HepG2 (cell line): ENCODE results near the gene PFDN1. TPM values are rescaled to one million over a fixed set of nuclear protein-coding genes. Genes with fewer than 3 reads are reported as not detected.

Experiments
- ATAC-seq: fragments of 200-7000 bp; cut with Tn5 transposase; 3 replicates; pipeline ENCODE4 v1.9.1; 2020; ENCODE audit warnings: mild to moderate bottlenecking, moderate library complexity
- BruUV-seq: library from RNA; stranded (reverse); fragments of 400-500 nt; replicated peaks from 2 replicates; lab custom pipeline; 2021; lab: Mats Ljungman, UMichigan
- CTCF ChIA-PET: fragments of 300-600 bp; formaldehyde crosslinking; extraction: SDS; loops from one replicate; lab custom pipeline; 2021; ENCODE audit warnings: low total read pairs, inconsistent platforms, low intra/inter-chr PET ratio; lab: Yijun Ruan, JAX
- POLR2A ChIA-PET: fragments of 350-600 bp; sonication (Branson Sonifier 250); formaldehyde crosslinking; loops from one replicate; lab custom pipeline; 2020; ENCODE audit warnings: antibody characterized with exemption, inconsistent platforms; lab: Yijun Ruan, JAX
- DNase-seq: peaks from one replicate; pipeline ENCODE4 v3.0.0-alpha.2; 2015; ENCODE audit warnings: low spot score
- FAIRE-seq: peaks from 3 replicates; lab custom pipeline; 2011; peaks lifted over from hg19 to GRCh38; lab: Jason Lieb, UNC
- H2AFZ ChIP-seq: one replicate; pipeline ENCODE4 v1.6.1; 2011; ENCODE audit warnings: low read length, inconsistent platforms
- H3K27ac ChIP-seq: fragments of 300-600 bp; 3 replicates; pipeline ENCODE4 v1.8.0; 2011; ENCODE audit warnings: mixed run types, mild to moderate bottlenecking, mixed read lengths, low read length, inconsistent platforms; ENCODE audit not compliant: insufficient read depth; ENCODE audit errors: extremely low read length
- H3K27me3 ChIP-seq, 2 experiments: fragments of 200-600 bp in 1 of 2; 2 replicates in 1 of 2; 3 replicates in 1 of 2; pipeline versions ENCODE4 v1.6.0 to v1.8.0; 2011; ENCODE audit warnings: low read length in 2 of 2, mild to moderate bottlenecking in 2 of 2, moderate library complexity in 2 of 2, inconsistent platforms in 1 of 2; ENCODE audit not compliant: insufficient read depth in 2 of 2, control insufficient read depth in 1 of 2
- H3K36me3 ChIP-seq, 2 experiments: fragments of 200-600 bp in 1 of 2; replicated peaks in 1 of 2; 2 replicates in 1 of 2; 3 replicates in 1 of 2; pipeline versions ENCODE4 v1.5.1 to v1.8.0; 2011; ENCODE audit warnings: low read length in 2 of 2, inconsistent platforms in 1 of 2; ENCODE audit not compliant: insufficient read depth in 2 of 2, control insufficient read depth in 1 of 2
- H3K4me1 ChIP-seq: 2 replicates; pipeline ENCODE4 v1.5.1; 2012; ENCODE audit warnings: low read length, inconsistent platforms; ENCODE audit not compliant: insufficient read depth
- H3K4me2 ChIP-seq: 2 replicates; pipeline ENCODE4 v1.6.0; 2011; ENCODE audit warnings: low read depth, low read length, inconsistent platforms
- H3K4me3 ChIP-seq, 3 experiments: fragments of 200-600 bp in 1 of 3; sonication (generic), shearing (Covaris generic) in 1 of 3; replicated peaks in 1 of 3; 2 replicates each; pipeline ENCODE4 v1.5.1; 2011 to 2016; ENCODE audit warnings: low read length in 3 of 3, inconsistent platforms in 2 of 3, low read depth in 2 of 3, mild to moderate bottlenecking in 2 of 3, control low read depth in 1 of 3, mixed read lengths in 1 of 3; ENCODE audit not compliant: insufficient read depth in 1 of 3
- H3K79me2 ChIP-seq: one replicate; pipeline ENCODE4 v1.6.1; 2011; ENCODE audit warnings: low read length, inconsistent platforms; ENCODE audit not compliant: insufficient read depth
- H3K9ac ChIP-seq: 2 replicates; pipeline ENCODE4 v1.6.0; 2011; ENCODE audit warnings: mild to moderate bottlenecking, low read depth, low read length, inconsistent platforms; ENCODE audit not compliant: insufficient read depth
- H3K9me3 ChIP-seq: 2 replicates; pipeline ENCODE4 v1.5.1; 2012; ENCODE audit warnings: mild to moderate bottlenecking, low read length
- H4K20me1 ChIP-seq: 2 replicates; pipeline ENCODE4 v1.6.0; 2011; ENCODE audit warnings: inconsistent platforms, mild to moderate bottlenecking, low read length, moderate library complexity; ENCODE audit not compliant: insufficient read depth
- GATAD2A ChIP-seq: IDR thresholded peaks from 2 replicates; pipeline ENCODE4 v1.6.1; 2016
- HNRNPH1 ChIP-seq: fragments of 200-400 bp; formaldehyde crosslinking; optimal IDR thresholded peaks from 2 replicates; pipeline ENCODE3; 2017; ENCODE audit warnings: mild to moderate bottlenecking, low read depth, low read length
- ISL2 ChIP-seq: sonication (generic); formaldehyde crosslinking; IDR thresholded peaks from 2 replicates; pipeline ENCODE4 v1.5.0; 2020; ENCODE audit warnings: missing genetic modification reagents
- KAT2B ChIP-seq: fragments of 150-350 bp; IDR thresholded peaks from 2 replicates; pipeline ENCODE4 v1.6.1; 2014; ENCODE audit warnings: low read depth, low read length, borderline replicate concordance
- ONECUT2 ChIP-seq: sonication (generic); formaldehyde crosslinking; IDR thresholded peaks from 2 replicates; pipeline ENCODE4 v1.4.0; 2020; ENCODE audit warnings: missing genetic modification reagents
- PCBP2 ChIP-seq: fragments of 200-400 bp; formaldehyde crosslinking; optimal IDR thresholded peaks from 2 replicates; pipeline ENCODE3; 2018; ENCODE audit warnings: low read length, low read depth; ENCODE audit not compliant: poor library complexity, severe bottlenecking
- REL ChIP-seq: sonication (generic); formaldehyde crosslinking; conservative IDR thresholded peaks from 2 replicates; pipeline ENCODE4 v1.8.0; 2022; ENCODE audit warnings: mild to moderate bottlenecking, missing genetic modification reagents, moderate library complexity
- SALL1 ChIP-seq: sonication (generic); formaldehyde crosslinking; IDR thresholded peaks from 2 replicates; pipeline ENCODE4 v1.8.0; 2022; ENCODE audit warnings: mild to moderate bottlenecking, missing genetic modification reagents
- SOX5 ChIP-seq: IDR thresholded peaks from 2 replicates; pipeline ENCODE4 v1.6.1; 2016; ENCODE audit warnings: borderline replicate concordance
- TGIF2 ChIP-seq: IDR thresholded peaks from 2 replicates; pipeline ENCODE4 v1.6.1; 2016; ENCODE audit warnings: control low read depth, missing compliant biosample characterization
- ZBTB21 ChIP-seq: sonication (generic); formaldehyde crosslinking; IDR thresholded peaks from 2 replicates; pipeline ENCODE4 v1.4.0; 2020; ENCODE audit warnings: missing genetic modification reagents
- ZNF367 ChIP-seq: sonication (generic); formaldehyde crosslinking; IDR thresholded peaks from 2 replicates; pipeline ENCODE4 v1.4.0; 2020; ENCODE audit warnings: missing genetic modification reagents, borderline replicate concordance
- ZNF562 ChIP-seq: sonication (generic); formaldehyde crosslinking; IDR thresholded peaks from 2 replicates; pipeline ENCODE4 v1.8.0; 2022; ENCODE audit warnings: missing genetic modification reagents, borderline replicate concordance
- WGBS: methylation state at CpG from one replicate; pipeline ENCODE4 v1.1.6; 2017; ENCODE audit warnings: low lambda C conversion rate; 5-methylcytosine and 5-hydroxymethylcytosine counted together
- in situ Hi-C: cut with HindIII; loops from 2 replicates; pipeline ENCODE4 v1.10.0; 2017; ENCODE audit warnings: low pct_unique_long_range_greater_than_20kb; ENCODE audit not compliant: extremely low pct_ligation_motif_present
- intact Hi-C: fragments of 100-400 bp; cut with micrococcal nuclease; formaldehyde crosslinking; loops from one replicate; pipeline ENCODE4 v1.10.0; 2022; ENCODE audit not compliant: unreplicated experiment
- polyA plus RNA-seq, 8 experiments: library from polyadenylated mRNA; depleted of rRNA in 3 of 8; stranded (reverse) in 7 of 8; unstranded in 1 of 8; fragments of >200 nt; fragmentation: Illumina TruSeq in 4 of 8; extraction: Trizol in 4 of 8; gene quantifications; 2 replicates each; pipeline versions ENCODE4 v1.2.1 to v1.2.3, GENCODE V29; 2011 to 2016; ENCODE audit warnings: low read depth in 4 of 8, missing spikeins in 1 of 8, mixed read lengths in 1 of 8; ENCODE audit not compliant: insufficient read depth in 1 of 8
- total RNA-seq, 5 experiments: library from RNA; depleted of rRNA; stranded (reverse); fragments of >200 nt; fragmentation: Illumina TruSeq; extraction: Trizol; gene quantifications; 2 replicates each; pipeline ENCODE4 v1.2.3, GENCODE V29; 2016; ENCODE audit warnings: low read depth in 1 of 5
- TF ChIP-seq, protein P1 (sequence below): sonication (generic); formaldehyde crosslinking; IDR thresholded peaks from 2 replicates; pipeline ENCODE4 v1.5.0; 2020; ENCODE audit warnings: missing genetic modification reagents, mild to moderate bottlenecking, borderline replicate concordance
- TF ChIP-seq, protein P2 (sequence below): fragments of 450-650 bp; IDR thresholded peaks from 2 replicates; pipeline ENCODE4 v1.6.1; 2016

Gene PFDN1
- total and polyA plus RNA-seq, 2 of the 13 experiments (the other 11 are each of a cell fraction or from before 2014, with no cell fraction given), result 67.2 to 70.8 TPM

DNA sequence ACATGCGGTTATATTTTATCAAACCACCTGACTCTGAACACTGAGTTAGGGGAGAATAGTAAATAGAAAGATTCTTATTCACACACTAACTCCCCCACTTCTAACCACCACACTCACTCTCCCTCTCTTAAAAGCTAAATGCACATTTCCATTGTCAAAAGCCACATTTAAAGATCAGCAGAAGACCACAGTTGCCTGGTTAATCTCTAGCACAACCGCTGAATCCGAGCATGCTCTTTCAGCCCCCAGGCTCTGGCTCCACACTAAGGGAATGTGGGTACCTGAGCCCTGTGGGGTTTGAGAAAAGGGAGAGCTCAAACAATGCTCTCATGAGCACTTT lies 35.7 kb downstream of the PFDN1 start:
- H3K4me3 ChIP-seq, result no peak overlapping the region
- TF ChIP-seq ZNF367 (CRISPR knock-in tag) (no peak), PCBP2 (no peak), HNRNPH1 (no peak), ISL2 (no peak), ZNF562 (no peak), SALL1 (no peak), GATAD2A (no peak), REL (CRISPR knock-in tag) (no peak)
- no peaks in the 10 kb centered on the region; the same call in 1 of the 2 replicates for H4K20me1 ChIP-seq
- no peak overlapping the region for H3K27ac ChIP-seq
- H3K4me1 ChIP-seq, result peaks cover 25% of the 10 kb centered on the region
- in situ Hi-C loops (no loop called here), intact Hi-C loops (no loop called here)
- CTCF ChIA-PET, result no interaction called here
- no peak overlapping the region for H3K9ac ChIP-seq
- FAIRE-seq, result no peak
- no peak overlapping the region for H2AFZ ChIP-seq
- no TSS peak for BruUV-seq
- WGBS, result 88% methylated on average over 3 of the region's 3 CpGs
- no peak for DNase-seq
- no peak overlapping the region for H3K4me2 ChIP-seq
- H3K27me3 ChIP-seq, result no peaks in the 10 kb centered on the region
- no peak for ATAC-seq
- H3K79me2 ChIP-seq, result peaks cover 19% of the 10 kb centered on the region
- peaks cover 3 to 10% of the 10 kb centered on the region in 2 experiments; a peak in 3 of 5 replicates for H3K36me3 ChIP-seq
- POLR2A ChIA-PET, result interaction anchor here (1.0 kb wide), 1 partner anchor 79 kb away, joined by 4 read pairs; the partner anchor contains the start of gene HBEGF
- no peaks in the 10 kb centered on the region for H3K9me3 ChIP-seq

DNA sequence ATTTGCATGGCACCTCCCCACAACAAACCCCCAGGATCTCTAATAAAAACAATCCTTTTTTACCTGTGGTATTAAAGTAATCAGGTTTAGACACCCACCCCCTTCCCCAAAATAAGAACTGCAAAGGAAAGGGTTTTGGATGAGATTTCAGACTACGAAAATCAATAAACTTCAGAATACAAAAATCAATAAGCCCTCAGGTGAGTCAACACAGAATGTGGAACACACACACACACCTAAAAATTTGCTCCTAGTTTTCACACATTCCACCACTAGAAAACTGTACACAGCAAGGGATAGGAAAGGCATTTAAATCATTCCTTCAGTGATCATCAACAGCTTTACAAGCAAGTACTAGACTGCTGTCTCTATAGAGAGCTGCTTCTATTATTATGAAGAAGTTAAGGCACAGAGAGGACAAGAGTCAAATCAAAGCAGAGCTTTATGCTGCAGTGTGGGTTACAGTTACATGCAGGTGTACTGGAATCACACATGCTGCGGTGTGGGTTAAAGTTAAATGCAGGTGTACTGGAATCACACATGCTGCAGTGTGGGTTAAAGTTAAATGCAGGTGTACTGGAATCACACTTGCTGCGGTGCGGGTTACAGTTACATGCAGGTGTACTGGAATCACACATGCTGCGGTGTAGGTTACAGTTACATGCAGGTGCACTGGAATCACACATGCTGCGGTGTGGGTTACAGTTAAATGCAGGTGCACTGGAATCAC lies 36.3 kb downstream of the PFDN1 start:
- no peak for FAIRE-seq
- no peaks in the 10 kb centered on the region; the same call in 1 of the 2 replicates for H4K20me1 ChIP-seq
- H3K4me3 ChIP-seq, result no peak overlapping the region
- in situ Hi-C loops, result no loop called here
- H3K36me3 ChIP-seq, result peaks cover 3 to 10% of the 10 kb centered on the region in 2 experiments; a peak in 3 of 5 replicates
- H3K9me3 ChIP-seq, result no peaks in the 10 kb centered on the region
- intact Hi-C loops, result no loop called here
- peaks cover 19% of the 10 kb centered on the region for H3K79me2 ChIP-seq
- H2AFZ ChIP-seq, result no peak overlapping the region
- BruUV-seq, result no TSS peak
- H3K4me2 ChIP-seq, result no peak overlapping the region
- POLR2A ChIA-PET, result interaction anchor here (1.2 kb wide), 1 partner anchor 80 kb away, joined by 5 read pairs; the partner anchor contains the start of gene HBEGF
- H3K4me1 ChIP-seq, result peaks cover 31% of the 10 kb centered on the region
- H3K9ac ChIP-seq, result no peak overlapping the region
- WGBS, result 92% methylated on average over 6 of the region's 6 CpGs
- H3K27me3 ChIP-seq, result no peaks in the 10 kb centered on the region
- no peak for DNase-seq
- CTCF ChIA-PET, result no interaction called here
- H3K27ac ChIP-seq, result no peak overlapping the region
- no peak for ATAC-seq
- TF ChIP-seq SOX5 (CRISPR knock-in tag), result no peak
- TF ChIP-seq TGIF2 (CRISPR knock-in tag), result no peak
- TF ChIP-seq, protein P1, sequence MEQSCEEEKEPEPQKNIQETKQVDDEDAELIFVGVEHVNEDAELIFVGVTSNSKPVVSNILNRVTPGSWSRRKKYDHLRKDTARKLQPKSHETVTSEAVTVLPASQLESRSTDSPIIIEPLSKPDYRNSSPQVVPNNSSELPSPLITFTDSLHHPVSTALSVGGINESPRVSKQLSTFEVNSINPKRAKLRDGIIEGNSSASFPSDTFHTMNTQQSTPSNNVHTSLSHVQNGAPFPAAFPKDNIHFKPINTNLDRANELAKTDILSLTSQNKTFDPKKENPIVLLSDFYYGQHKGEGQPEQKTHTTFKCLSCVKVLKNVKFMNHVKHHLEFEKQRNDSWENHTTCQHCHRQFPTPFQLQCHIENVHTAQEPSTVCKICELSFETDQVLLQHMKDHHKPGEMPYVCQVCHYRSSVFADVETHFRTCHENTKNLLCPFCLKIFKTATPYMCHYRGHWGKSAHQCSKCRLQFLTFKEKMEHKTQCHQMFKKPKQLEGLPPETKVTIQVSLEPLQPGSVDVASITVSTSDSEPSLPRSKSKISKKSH (CRISPR knock-in tag), result no peak
- TF ChIP-seq, protein P2, sequence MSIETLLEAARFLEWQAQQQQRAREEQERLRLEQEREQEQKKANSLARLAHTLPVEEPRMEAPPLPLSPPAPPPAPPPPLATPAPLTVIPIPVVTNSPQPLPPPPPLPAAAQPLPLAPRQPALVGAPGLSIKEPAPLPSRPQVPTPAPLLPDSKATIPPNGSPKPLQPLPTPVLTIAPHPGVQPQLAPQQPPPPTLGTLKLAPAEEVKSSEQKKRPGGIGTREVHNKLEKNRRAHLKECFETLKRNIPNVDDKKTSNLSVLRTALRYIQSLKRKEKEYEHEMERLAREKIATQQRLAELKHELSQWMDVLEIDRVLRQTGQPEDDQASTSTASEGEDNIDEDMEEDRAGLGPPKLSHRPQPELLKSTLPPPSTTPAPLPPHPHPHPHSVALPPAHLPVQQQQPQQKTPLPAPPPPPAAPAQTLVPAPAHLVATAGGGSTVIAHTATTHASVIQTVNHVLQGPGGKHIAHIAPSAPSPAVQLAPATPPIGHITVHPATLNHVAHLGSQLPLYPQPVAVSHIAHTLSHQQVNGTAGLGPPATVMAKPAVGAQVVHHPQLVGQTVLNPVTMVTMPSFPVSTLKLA, result peak; percentile 69
- peak; percentile 95 for TF ChIP-seq KAT2B
- TF ChIP-seq ZBTB21 (CRISPR knock-in tag), result no peak
- TF ChIP-seq ONECUT2 (CRISPR knock-in tag), result peak; percentile 80
